Measurements from ENCODE around the gene KCNJ1.

KCNJ1 gene

DNA sequence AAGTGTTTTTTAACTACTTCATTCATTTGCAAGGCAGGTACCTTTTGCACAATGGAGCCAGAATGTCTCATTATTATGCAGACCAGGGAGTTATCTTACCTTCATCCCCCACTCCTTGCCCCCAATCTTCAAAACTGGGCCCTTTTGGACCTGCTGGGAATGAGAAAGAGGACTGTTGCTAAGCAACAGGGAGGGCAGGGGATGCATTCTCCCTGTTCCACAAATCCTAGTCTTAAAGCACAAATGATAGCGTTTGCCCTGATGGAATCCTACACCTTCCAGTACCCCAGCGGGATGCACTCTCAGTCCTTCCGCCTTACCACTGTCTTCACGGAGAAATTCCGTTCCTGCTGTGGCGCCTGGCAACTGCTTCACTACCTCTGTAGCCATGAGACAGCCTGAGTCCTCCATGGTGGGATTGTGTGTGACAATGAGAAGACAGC lies 4.1 kb upstream of the KCNJ1 start:
- DNase-seq (ENCODE audit: low read depth): no peak
- H3K4me3 ChIP-seq (ENCODE audit: low read length): no peak overlapping the region
- no peak for TF ChIP-seq CTCF (conservative IDR thresholded peaks at IDR 0.05; ENCODE audit: low read length)

GRCh38 chr11:128868841-128869671 lies 2.0 kb upstream of the KCNJ1 start:
- no peak overlapping the region for H3K4me3 ChIP-seq (ENCODE audit: low read length)
- no peak for DNase-seq (ENCODE audit: low read depth)
- no peak for TF ChIP-seq CTCF (conservative IDR thresholded peaks at IDR 0.05; ENCODE audit: low read length)

GRCh38 chr11:128865490-128865889 lies 1.6 kb downstream of the KCNJ1 start:
- no peak overlapping the region for H3K4me3 ChIP-seq (ENCODE audit: low read length)
- TF ChIP-seq CTCF (conservative IDR thresholded peaks at IDR 0.05; ENCODE audit: low read length): no peak
- DNase-seq (ENCODE audit: low read depth): no peak

DNA sequence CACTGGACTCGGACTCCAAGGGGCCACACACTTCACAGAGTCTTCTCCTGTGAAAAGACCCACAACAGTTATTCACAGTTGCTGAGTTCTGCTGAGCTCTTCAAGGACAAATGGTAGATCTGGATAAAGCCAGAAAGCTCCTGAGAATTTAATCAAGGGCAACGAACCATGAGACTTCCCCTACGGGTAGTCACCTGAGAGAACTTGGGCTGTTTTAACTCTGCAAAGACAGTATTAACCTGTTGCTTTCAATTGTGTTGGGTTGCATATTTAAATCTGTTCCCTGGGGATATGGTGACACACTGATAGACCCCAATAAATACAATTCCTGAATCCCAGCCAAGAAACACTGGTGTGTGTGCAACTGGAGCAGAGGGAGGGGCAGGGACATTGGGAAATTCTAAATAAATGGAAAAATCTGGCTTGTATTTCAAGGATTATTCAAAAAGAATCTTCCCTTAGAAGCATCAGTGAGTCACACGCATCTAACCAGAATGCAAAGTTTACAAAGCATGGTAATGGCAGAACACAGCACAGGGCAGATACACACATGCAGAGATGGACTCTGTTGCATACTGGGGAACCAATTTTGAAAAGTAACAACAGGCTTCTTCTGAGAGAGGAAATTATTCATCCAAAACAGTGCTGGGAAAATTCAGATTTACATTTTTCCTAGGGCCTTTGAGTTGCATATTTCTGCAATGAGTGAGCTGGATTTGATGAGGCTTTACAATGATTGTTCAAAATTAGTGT lies 4.0 kb downstream of the KCNJ1 start:
- no peak overlapping the region for H3K4me3 ChIP-seq (ENCODE audit: low read length)
- no peak for TF ChIP-seq CTCF (conservative IDR thresholded peaks at IDR 0.05; ENCODE audit: low read length)
- DNase-seq (ENCODE audit: low read depth): peak; percentile 83

DNA sequence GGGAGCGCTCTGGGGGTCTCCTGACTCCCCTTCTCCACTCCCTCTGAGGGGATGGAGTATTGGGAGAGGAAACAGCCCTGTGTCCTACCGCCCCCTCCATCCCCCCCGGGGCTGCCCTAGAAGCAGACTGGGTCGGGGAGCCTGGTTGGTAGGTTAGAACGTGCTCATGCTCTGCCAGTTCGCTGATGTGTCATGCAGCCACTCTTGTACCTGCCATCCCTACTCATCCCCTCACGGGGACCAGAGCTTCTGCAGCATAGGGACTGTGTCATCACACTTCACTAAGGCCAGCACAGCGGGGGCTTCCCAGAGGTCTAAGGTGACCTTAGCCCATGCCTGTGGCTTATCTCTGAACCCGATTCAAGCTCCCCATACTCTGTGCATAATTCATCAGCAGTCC lies 4.7 kb downstream of the KCNJ1 start:
- no peak for TF ChIP-seq CTCF (conservative IDR thresholded peaks at IDR 0.05; ENCODE audit: low read length)
- H3K4me3 ChIP-seq (ENCODE audit: low read length): no peak overlapping the region
- DNase-seq (ENCODE audit: low read depth): no peak

GRCh38 chr11:128860571-128861361 lies 6.3 kb downstream of the KCNJ1 start:
- TF ChIP-seq CTCF (conservative IDR thresholded peaks at IDR 0.05; ENCODE audit: low read length): no peak
- peak; percentile 93 for DNase-seq (ENCODE audit: low read depth)
- no peak overlapping the region; the same call in 1 of the 2 replicates for H3K4me3 ChIP-seq (ENCODE audit: low read length)

All from AG10803 (cell line).